COLO668 (cell line): Measurements from ENCODE around the gene HCFC1.

Experiments
- DNase-seq: peaks from one replicate; lab custom pipeline; 2025; ENCODE audit not compliant: unreplicated experiment; lab: John Stamatoyannopoulos, UW

HCFC1 gene

GRCh38 chrX:153926552-153926857 lies 45.1 kb downstream of the HCFC1 start:
- no peak for DNase-seq

GRCh38 chrX:153925739-153926551 lies 45.7 kb downstream of the HCFC1 start, which contains the start of gene ARHGAP4:
TSS of gene ARHGAP4 (minus strand) at chrX:153926264. CDS start at chrX:153926202, 62 bp downstream.
- peak; percentile 75 for DNase-seq

GRCh38 chrX:153925387-153925738 lies 46.3 kb downstream of the HCFC1 start:
- DNase-seq: no peak

GRCh38 chrX:153924149-153924861 lies 47.3 kb downstream of the HCFC1 start:
- peak; percentile 52 for DNase-seq

GRCh38 chrX:153922932-153923857 lies 48.4 kb downstream of the HCFC1 start:
- DNase-seq: peak; percentile 54

GRCh38 chrX:153921511-153922446 lies 49.8 kb downstream of the HCFC1 start:
- DNase-seq: no peak

GRCh38 chrX:153921070-153921469 lies 50.5 kb downstream of the HCFC1 start:
- DNase-seq: no peak

GRCh38 chrX:153920546-153920945 lies 51.1 kb downstream of the HCFC1 start:
- DNase-seq: no peak

- DNase-seq: no peak
Observed at GRCh38 chrX:153919281-153919680, 52.3 kb downstream of the HCFC1 start.

GRCh38 chrX:153917869-153918268 lies 53.7 kb downstream of the HCFC1 start:
- no peak for DNase-seq

GRCh38 chrX:153913701-153914100 lies 57.9 kb downstream of the HCFC1 start:
- no peak for DNase-seq

- DNase-seq: no peak
Observed at GRCh38 chrX:153913211-153913610, 58.4 kb downstream of the HCFC1 start.

GRCh38 chrX:153911798-153912197 lies 59.8 kb downstream of the HCFC1 start:
- DNase-seq: no peak

GRCh38 chrX:153910446-153910845 lies 61.2 kb downstream of the HCFC1 start:
- no peak for DNase-seq

- DNase-seq: no peak
Observed at GRCh38 chrX:153909980-153910360, 61.6 kb downstream of the HCFC1 start.

GRCh38 chrX:153909024-153909979 lies 62.3 kb downstream of the HCFC1 start:
- no peak for DNase-seq

- DNase-seq: no peak
Observed at GRCh38 chrX:153908219-153908860, 63.3 kb downstream of the HCFC1 start.

- no peak for DNase-seq
Observed at GRCh38 chrX:153907456-153907855, 64.2 kb downstream of the HCFC1 start.
